ENCODE results near the gene GPR17. TPM values are rescaled to one million over a fixed set of nuclear protein-coding genes. Genes with fewer than 3 reads are reported as not detected.

The GPR17 gene
- polyA plus RNA-seq, 3 donors = 0.95 to 1.9 (median 1.3) TPM

GRCh38 chr2:127685410-127686080 is 39.6 kb downstream of the GPR17 start:
- DNase-seq = no peak

GRCh38 chr2:127688405-127688804 is 42.5 kb downstream of the GPR17 start:
- DNase-seq = no peak

- no peak for DNase-seq
Observed at GRCh38 chr2:127690696-127691095, 44.7 kb downstream of the GPR17 start.

GRCh38 chr2:127694986-127695385 is 49.0 kb downstream of the GPR17 start:
- DNase-seq = no peak

GRCh38 chr2:127695491-127696472 is 49.8 kb downstream of the GPR17 start:
- peak; percentile 53 for DNase-seq

GRCh38 chr2:127697482-127698180 is 51.7 kb downstream of the GPR17 start:
- no peak for DNase-seq

- no peak for DNase-seq
Observed at GRCh38 chr2:127698553-127699355, 52.8 kb downstream of the GPR17 start.

GRCh38 chr2:127700527-127701192 is 54.7 kb downstream of the GPR17 start:
- no peak for DNase-seq

- peak; percentile 91 for DNase-seq
Observed at GRCh38 chr2:127701193-127701650, 55.3 kb downstream of the GPR17 start, which contains the start of gene SFT2D3. Gene SFT2D3 (plus strand): TSS chr2:127701497. CDS start chr2:127701529, 32 bp downstream.

- peak; percentile 77 for DNase-seq
Observed at GRCh38 chr2:127701651-127702394, 55.9 kb downstream of the GPR17 start.

Other genes with a start within 250 kb of the GPR17 start
- 1 to 10 TPM; 2.9 to 7.6 (median 6.5) TPM for gene PROC, start 227.7 kb upstream of the GPR17 start, polyA plus RNA-seq (ENCODE audit: insufficient read length in 3 of 3)
- 10 to 100 TPM; 64.0 to 77.2 (median 67.8) TPM for gene IWS1, start 119.7 kb upstream of the GPR17 start, polyA plus RNA-seq (ENCODE audit: insufficient read length in 3 of 3)
- 10 to 100 TPM; 24.0 to 32.4 (median 29.5) TPM for gene MYO7B, start 110.5 kb upstream of the GPR17 start, polyA plus RNA-seq (ENCODE audit: insufficient read length in 3 of 3)
- 10 to 100 TPM; 21.6 to 25.1 (median 24.7) TPM for gene LIMS2, start 29.4 kb downstream of the GPR17 start, polyA plus RNA-seq (ENCODE audit: insufficient read length in 3 of 3)
- gene SFT2D3, start 55.3 kb downstream of the GPR17 start, polyA plus RNA-seq (ENCODE audit: insufficient read length in 3 of 3) = not detected
- gene WDR33, start 165.0 kb downstream of the GPR17 start, polyA plus RNA-seq (ENCODE audit: insufficient read length in 3 of 3) = 10 to 100 TPM; 49.5 to 55.7 (median 52.9) TPM
- gene POLR2D, start 212.0 kb downstream of the GPR17 start, polyA plus RNA-seq (ENCODE audit: insufficient read length in 3 of 3) = 10 to 100 TPM; 32.8 to 37.4 (median 34.4) TPM
- 10 to 100 TPM; 25.4 to 27.7 (median 27.0) TPM for gene AMMECR1L, start 239.8 kb downstream of the GPR17 start, polyA plus RNA-seq (ENCODE audit: insufficient read length in 3 of 3)

Measured in renal pelvis (tissue), 4 donors.